GM12878 (cell line): ENCODE measurements around the gene ICAM2. TPM values are rescaled to one million over a fixed set of nuclear protein-coding genes. Genes with fewer than 3 reads are reported as not detected.

ENCODE experiments used
- ATAC-seq: fragments of 200-7000 bp; cut with Tn5 transposase; 3 replicates; pipeline ENCODE4 v1.9.1; 2020; ENCODE audit warnings: mild to moderate bottlenecking, moderate library complexity
- BruUV-seq: library from RNA; stranded (reverse); fragments of 400-500 nt; replicated peaks from 2 replicates; lab custom pipeline; 2021; lab: Mats Ljungman, UMichigan
- CTCF ChIA-PET: fragments of 300-600 bp; sonication (Branson Sonifier 250); formaldehyde crosslinking; extraction: SDS; loops from one replicate; lab custom pipeline; 2021; ENCODE audit warnings: inconsistent platforms; lab: Yijun Ruan, JAX
- POLR2A ChIA-PET: fragments of 350-600 bp; formaldehyde crosslinking; extraction: SDS; loops from one replicate; lab custom pipeline; 2021; ENCODE audit warnings: inconsistent platforms; lab: Charles Lee
- RAD21 ChIA-PET: fragments of 300-600 bp; sonication (Branson Sonifier 250); formaldehyde crosslinking; loops from one replicate; lab custom pipeline; 2023; ENCODE audit warnings: antibody characterized with exemption; ENCODE audit not compliant: unreplicated experiment; lab: Charles Lee
- SMC1A ChIA-PET: fragments of 300-600 bp; sonication (Branson Sonifier 250); formaldehyde crosslinking; loops from one replicate; lab custom pipeline; 2023; ENCODE audit not compliant: unreplicated experiment, uncharacterized antibody; lab: Charles Lee
- DNase-seq: peaks from one replicate; pipeline ENCODE4 v3.0.0-alpha.2; 2011; ENCODE audit warnings: low read depth, low spot score
- FAIRE-seq: peaks from 3 replicates; lab custom pipeline; 2011; peaks lifted over from hg19 to GRCh38; lab: Jason Lieb, UNC
- H2AFZ ChIP-seq: 2 replicates; pipeline ENCODE4 v1.6.0; 2011; ENCODE audit warnings: low read depth, low read length, control low read depth; ENCODE audit not compliant: control insufficient read depth
- H3K27ac ChIP-seq: 2 replicates; pipeline ENCODE4 v1.5.1; 2011; ENCODE audit warnings: control low read depth; ENCODE audit not compliant: control insufficient read depth, insufficient read depth
- H3K27me3 ChIP-seq, 2 experiments: replicated peaks in 1 of 2; 2 replicates each; pipeline versions ENCODE4 v1.6.0 to v1.6.1; 2011; ENCODE audit warnings: low read length in 1 of 2; ENCODE audit not compliant: control insufficient read depth in 2 of 2, insufficient read depth in 2 of 2
- H3K36me3 ChIP-seq, 2 experiments: 2 replicates each; pipeline ENCODE4 v1.5.1; 2011; ENCODE audit warnings: low read length in 1 of 2; ENCODE audit not compliant: control insufficient read depth in 2 of 2, insufficient read depth in 2 of 2
- H3K4me1 ChIP-seq: 2 replicates; pipeline ENCODE4 v1.6.1; 2011; ENCODE audit warnings: mild to moderate bottlenecking, low read length, moderate library complexity, mixed read lengths; ENCODE audit not compliant: control insufficient read depth, insufficient read depth
- H3K4me2 ChIP-seq: 2 replicates; pipeline ENCODE4 v1.6.0; 2011; ENCODE audit warnings: control low read depth; ENCODE audit not compliant: control insufficient read depth, insufficient read depth
- H3K4me3 ChIP-seq: fragments of 200-600 bp; sonication (generic); 2 replicates; pipeline ENCODE4 v1.5.1; 2016
- H3K79me2 ChIP-seq: 2 replicates; pipeline ENCODE4 v1.6.0; 2011; ENCODE audit warnings: low read length; ENCODE audit not compliant: control insufficient read depth, insufficient read depth
- H3K9ac ChIP-seq: 2 replicates; pipeline ENCODE4 v1.8.0; 2011; ENCODE audit warnings: low read length, control low read depth, mixed read lengths; ENCODE audit not compliant: control insufficient read depth, insufficient read depth
- H3K9me3 ChIP-seq: replicated peaks from 3 replicates; pipeline ENCODE4 v1.5.1; 2011; ENCODE audit warnings: mild to moderate bottlenecking, low read length; ENCODE audit not compliant: control insufficient read depth, insufficient read depth
- H4K20me1 ChIP-seq: 2 replicates; pipeline ENCODE4 v1.6.0; 2011; ENCODE audit not compliant: control insufficient read depth, insufficient read depth
- BCLAF1 ChIP-seq: fragments of 450-650 bp; IDR thresholded peaks from 2 replicates; pipeline ENCODE4 v1.6.1; 2017; ENCODE audit warnings: antibody characterized with exemption, mild to moderate bottlenecking, moderate library complexity
- ETV6 ChIP-seq, 2 experiments: fragments of 450-650 bp in 1 of 2; IDR thresholded peaks in 1 of 2; conservative IDR thresholded peaks in 1 of 2; 2 replicates each; pipeline ENCODE4 v1.6.1; 2014; ENCODE audit warnings: antibody characterized with exemption in 1 of 2, borderline replicate concordance in 1 of 2, low read depth in 1 of 2, mild to moderate bottlenecking in 1 of 2, moderate library complexity in 1 of 2
- FOS ChIP-seq: IDR thresholded peaks from 3 replicates; pipeline ENCODE4 v1.6.1; 2011; ENCODE audit warnings: borderline replicate concordance; ENCODE audit not compliant: insufficient read length; ENCODE audit errors: extremely low read depth
- FOXM1 ChIP-seq: IDR thresholded peaks from 2 replicates; pipeline ENCODE4 v1.6.1; 2012; ENCODE audit warnings: low read depth, mild to moderate bottlenecking, inconsistent platforms, low read length, moderate library complexity
- MAX ChIP-seq: IDR thresholded peaks from 2 replicates; pipeline ENCODE4 v1.6.1; 2012; ENCODE audit warnings: low read depth, low read length, improper control_type of control experiment
- PBX3 ChIP-seq: IDR thresholded peaks from 2 replicates; pipeline ENCODE4 v1.6.1; 2011; ENCODE audit warnings: mild to moderate bottlenecking, low read depth, low read length, moderate library complexity; ENCODE audit not compliant: insufficient replicate concordance
- RELB ChIP-seq: fragments of 450-650 bp; IDR thresholded peaks from 2 replicates; pipeline ENCODE4 v1.6.1; 2017; ENCODE audit warnings: low read depth, mild to moderate bottlenecking, moderate library complexity
- SIN3A ChIP-seq: IDR thresholded peaks from 2 replicates; pipeline ENCODE4 v1.6.1; 2012; ENCODE audit warnings: low read depth, low read length, improper control_type of control experiment
- SREBF1 ChIP-seq: IDR thresholded peaks from 2 replicates; pipeline ENCODE4 v1.6.1; 2012; ENCODE audit warnings: mild to moderate bottlenecking, low read length
- SRF ChIP-seq, 2 experiments: IDR thresholded peaks; 2 replicates each; pipeline ENCODE4 v1.6.1; 2011; ENCODE audit warnings: low read depth in 2 of 2, low read length in 2 of 2, mild to moderate bottlenecking in 1 of 2, moderate library complexity in 1 of 2
- STAT3 ChIP-seq: IDR thresholded peaks from 2 replicates; pipeline ENCODE4 v1.6.1; 2011; ENCODE audit warnings: low read depth, low read length, improper control_type of control experiment
- TCF12 ChIP-seq: IDR thresholded peaks from 2 replicates; pipeline ENCODE4 v1.6.1; 2011; ENCODE audit warnings: low read depth, mild to moderate bottlenecking, low read length
- TCF7 ChIP-seq: IDR thresholded peaks from 2 replicates; pipeline ENCODE4 v1.6.1; 2014; ENCODE audit warnings: antibody characterized with exemption, borderline replicate concordance
- ZNF274 ChIP-seq: IDR thresholded peaks from one replicate; pipeline ENCODE4 v1.8.0; 2011; ENCODE audit not compliant: insufficient read length, insufficient read depth
- ZNF622 ChIP-seq: fragments of 450-650 bp; IDR thresholded peaks from 2 replicates; pipeline ENCODE4 v1.6.1; 2017; ENCODE audit warnings: mild to moderate bottlenecking, inconsistent platforms
- WGBS: methylation state at CpG from one replicate; pipeline ENCODE4 v1.1.6; 2016; ENCODE audit warnings: low lambda C conversion rate; ENCODE audit not compliant: insufficient replicate concordance, insufficient coverage; ENCODE audit errors: missing lambda C conversion rate; 5-methylcytosine and 5-hydroxymethylcytosine counted together
- in situ Hi-C: fragments of 300-500 bp; cut with MboI; formaldehyde crosslinking; loops from 9 replicates; pipeline ENCODE4 v1.14.3; 2018; ENCODE audit warnings: mixed read lengths
- intact Hi-C: fragments of 100-400 bp; cut with micrococcal nuclease; formaldehyde crosslinking; loops from one replicate; pipeline ENCODE4 v1.14.2; 2022; ENCODE audit not compliant: unreplicated experiment
- polyA plus RNA-seq, 11 experiments: library from polyadenylated mRNA; depleted of rRNA in 4 of 11; unstranded in 6 of 11; stranded (reverse) in 5 of 11; fragments of >200 nt; fragmentation: Nextera tagmentation in 4 of 11; fragmentation: Illumina TruSeq in 1 of 11; extraction: Ambion mirVana in 4 of 11; extraction: Trizol in 1 of 11; gene quantifications; 1 replicate in 1 of 11; 2 replicates in 10 of 11; pipeline versions ENCODE4 v1.2.1 to v1.2.3, GENCODE V29; 2011 to 2016; ENCODE audit warnings: inconsistent platforms in 2 of 11, missing spikeins in 2 of 11, low read depth in 1 of 11
- total RNA-seq, 4 experiments: library from RNA; depleted of rRNA in 3 of 4; stranded (reverse); fragments of >200 nt in 3 of 4; fragmentation: Illumina TruSeq in 1 of 4; extraction: Trizol in 1 of 4; gene quantifications; 2 replicates each; pipeline versions ENCODE4 v1.2.1 to v1.2.3, GENCODE V29; 2013 to 2021

ICAM2 gene
- total and polyA plus RNA-seq, 10 of the 15 experiments (the other 5 are each of a cell fraction or from before 2014, with no cell fraction given): 23.6 to 108 (median 58.1) TPM

GRCh38 chr17:63956296-63956920, 64.0 kb downstream of the ICAM2 start (continued):
- no peak for TF ChIP-seq BCLAF1

- no TSS peak for BruUV-seq
- no peaks in the 10 kb centered on the region for H3K36me3 ChIP-seq
- H3K4me1 ChIP-seq: peaks cover 14% of the 10 kb centered on the region
- no peaks in the 10 kb centered on the region for H3K79me2 ChIP-seq
- no peak for DNase-seq
- no peak overlapping the region for H3K27ac ChIP-seq
- no peak for TF ChIP-seq ZNF274
- no peak for TF ChIP-seq TCF7
- no peak for TF ChIP-seq SIN3A
- no peak for TF ChIP-seq FOS
- no peak for TF ChIP-seq PBX3
- TF ChIP-seq ZNF622: no peak
- TF ChIP-seq SRF (IDR thresholded peaks at IDR 0.05; ENCODE audit: low read depth in 2 of 2, low read length in 2 of 2): no peak
- no peak for TF ChIP-seq SREBF1
- no peak for TF ChIP-seq RELB
- no peak for TF ChIP-seq STAT3
- no peak for TF ChIP-seq MAX
- no peak for TF ChIP-seq ETV6 (conservative IDR thresholded peaks at IDR 0.05 in 1 of 2, IDR thresholded peaks at IDR 0.05 in 1 of 2; ENCODE audit: borderline replicate concordance in 1 of 2, low read depth in 1 of 2)
- no peak for TF ChIP-seq TCF12
- TF ChIP-seq FOXM1: no peak
- TF ChIP-seq, all 136 proteins: peak for 0
- WGBS: 73% methylated on average over 4 of the region's 4 CpGs
- ChIA-PET CTCF (interaction anchor here (0.9 to 11.0 kb wide), 7 partner anchors 9 to 71 kb away, joined by 3 to 315 read pairs (median 15); partner anchors contain the start of genes CSHL1 and GH1), RAD21 (interaction anchor here (1.2 to 7.8 kb wide), 4 partner anchors 9 to 62 kb away, joined by 3 to 97 read pairs (median 6); partner anchors contain the start of gene GH1), POLR2A (no interaction called here), SMC1A (interaction anchor here (1.0 to 9.9 kb wide), 6 partner anchors 10 to 71 kb away, joined by 3 to 155 read pairs (median 6); partner anchors contain the start of gene GH1)
- ATAC-seq (no peak), FAIRE-seq (no peak)
- no peak overlapping the region for H2AFZ ChIP-seq
- H4K20me1 ChIP-seq: no peaks in the 10 kb centered on the region
- H3K27me3 ChIP-seq: no peaks in the 10 kb centered on the region
- no peak overlapping the region for H3K4me2 ChIP-seq
- no peaks in the 10 kb centered on the region for H3K9me3 ChIP-seq
- intact Hi-C loops: no loop called here
- no peak overlapping the region for H3K9ac ChIP-seq
- in situ Hi-C loops: no loop called here
- no peak overlapping the region for H3K4me3 ChIP-seq
Measured at GRCh38 chr17:63955791-63956190, 64.6 kb downstream of the ICAM2 start.
